ENCODE measurements around the gene CUL3. TPM values are rescaled to one million over a fixed set of nuclear protein-coding genes. Genes with fewer than 3 reads are reported as not detected.
"Not testable (repeated sequence)": the region's sequence is repeated elsewhere in the genome, so short reads cannot be mapped to it uniquely, and the experiment has no call there.

Gene CUL3
- total RNA-seq, 1 donor from 2014 or later, result 65.3 TPM

GRCh38 chr2:224532441-224532840, 52.7 kb downstream of the CUL3 start:
- no peak overlapping the region for H3K27ac ChIP-seq
- DNase-seq (ENCODE audit: extremely low spot score in 2 of 2), result no peak
- H3K9me3 ChIP-seq, result no peaks in the 10 kb centered on the region
- H3K4me3 ChIP-seq, result no peak overlapping the region
- intact Hi-C loops (cut with DNase I), result no loop called here
- peaks cover 36% of the 10 kb centered on the region for H3K4me1 ChIP-seq
- no peaks in the 10 kb centered on the region for H3K27me3 ChIP-seq
- no peaks in the 10 kb centered on the region for H3K36me3 ChIP-seq
- TF ChIP-seq POLR2A (IDR thresholded peaks at IDR 0.05), result no peak
- TF ChIP-seq, protein P1, sequence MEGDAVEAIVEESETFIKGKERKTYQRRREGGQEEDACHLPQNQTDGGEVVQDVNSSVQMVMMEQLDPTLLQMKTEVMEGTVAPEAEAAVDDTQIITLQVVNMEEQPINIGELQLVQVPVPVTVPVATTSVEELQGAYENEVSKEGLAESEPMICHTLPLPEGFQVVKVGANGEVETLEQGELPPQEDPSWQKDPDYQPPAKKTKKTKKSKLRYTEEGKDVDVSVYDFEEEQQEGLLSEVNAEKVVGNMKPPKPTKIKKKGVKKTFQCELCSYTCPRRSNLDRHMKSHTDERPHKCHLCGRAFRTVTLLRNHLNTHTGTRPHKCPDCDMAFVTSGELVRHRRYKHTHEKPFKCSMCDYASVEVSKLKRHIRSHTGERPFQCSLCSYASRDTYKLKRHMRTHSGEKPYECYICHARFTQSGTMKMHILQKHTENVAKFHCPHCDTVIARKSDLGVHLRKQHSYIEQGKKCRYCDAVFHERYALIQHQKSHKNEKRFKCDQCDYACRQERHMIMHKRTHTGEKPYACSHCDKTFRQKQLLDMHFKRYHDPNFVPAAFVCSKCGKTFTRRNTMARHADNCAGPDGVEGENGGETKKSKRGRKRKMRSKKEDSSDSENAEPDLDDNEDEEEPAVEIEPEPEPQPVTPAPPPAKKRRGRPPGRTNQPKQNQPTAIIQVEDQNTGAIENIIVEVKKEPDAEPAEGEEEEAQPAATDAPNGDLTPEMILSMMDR (IDR thresholded peaks at IDR 0.05), result no peak
- no peak for TF ChIP-seq POLR2AphosphoS5 (IDR thresholded peaks at IDR 0.05; ENCODE audit: insufficient read depth in 1 of 2, low read depth in 1 of 2)

GRCh38 chr2:224528171-224528570, 57.0 kb downstream of the CUL3 start:
- no peaks in the 10 kb centered on the region for H3K9me3 ChIP-seq
- no peak overlapping the region for H3K27ac ChIP-seq
- TF ChIP-seq, protein P1 (IDR thresholded peaks at IDR 0.05), result no peak
- TF ChIP-seq POLR2AphosphoS5 (IDR thresholded peaks at IDR 0.05; ENCODE audit: insufficient read depth in 1 of 2, low read depth in 1 of 2) (no peak), POLR2A (IDR thresholded peaks at IDR 0.05) (no peak)
- no peak for DNase-seq (ENCODE audit: extremely low spot score in 2 of 2)
- intact Hi-C loops (cut with DNase I), result no loop called here
- H3K4me1 ChIP-seq, result peaks cover 56% of the 10 kb centered on the region
- no peak overlapping the region for H3K4me3 ChIP-seq
- H3K27me3 ChIP-seq, result no peaks in the 10 kb centered on the region
- H3K36me3 ChIP-seq, result no peaks in the 10 kb centered on the region

GRCh38 chr2:224525774-224526173, 59.4 kb downstream of the CUL3 start:
- no peaks in the 10 kb centered on the region for H3K27me3 ChIP-seq
- peaks cover 69% of the 10 kb centered on the region for H3K4me1 ChIP-seq
- no peak for DNase-seq (ENCODE audit: extremely low spot score in 2 of 2)

GRCh38 chr2:224524657-224525056, 60.5 kb downstream of the CUL3 start:
- Histone ChIP-seq H3K4me3 (no peak overlapping the region), H3K27ac (no peak overlapping the region), H3K27me3 (no peaks in the 10 kb centered on the region), H3K36me3 (no peaks in the 10 kb centered on the region), H3K9me3 (no peaks in the 10 kb centered on the region), H3K4me1 (peaks cover 73% of the 10 kb centered on the region)
- intact Hi-C loops (cut with DNase I), result no loop called here
- no peak for DNase-seq (ENCODE audit: extremely low spot score in 2 of 2)
- TF ChIP-seq, protein P1 (IDR thresholded peaks at IDR 0.05), result no peak
- no peak for TF ChIP-seq POLR2A (IDR thresholded peaks at IDR 0.05)
- no peak for TF ChIP-seq POLR2AphosphoS5 (IDR thresholded peaks at IDR 0.05; ENCODE audit: insufficient read depth in 1 of 2, low read depth in 1 of 2)

More at GRCh38 chr2:224525774-224526173, 59.4 kb downstream of the CUL3 start:
- no peak overlapping the region for H3K4me3 ChIP-seq
- H3K27ac ChIP-seq, result no peak overlapping the region
- no peaks in the 10 kb centered on the region for H3K36me3 ChIP-seq
- no peaks in the 10 kb centered on the region for H3K9me3 ChIP-seq
- TF ChIP-seq, protein P1 (IDR thresholded peaks at IDR 0.05), result no peak
- TF ChIP-seq POLR2A (IDR thresholded peaks at IDR 0.05) (no peak), POLR2AphosphoS5 (IDR thresholded peaks at IDR 0.05; ENCODE audit: insufficient read depth in 1 of 2, low read depth in 1 of 2) (no peak)
- intact Hi-C loops (cut with DNase I), result no loop called here

DNA sequence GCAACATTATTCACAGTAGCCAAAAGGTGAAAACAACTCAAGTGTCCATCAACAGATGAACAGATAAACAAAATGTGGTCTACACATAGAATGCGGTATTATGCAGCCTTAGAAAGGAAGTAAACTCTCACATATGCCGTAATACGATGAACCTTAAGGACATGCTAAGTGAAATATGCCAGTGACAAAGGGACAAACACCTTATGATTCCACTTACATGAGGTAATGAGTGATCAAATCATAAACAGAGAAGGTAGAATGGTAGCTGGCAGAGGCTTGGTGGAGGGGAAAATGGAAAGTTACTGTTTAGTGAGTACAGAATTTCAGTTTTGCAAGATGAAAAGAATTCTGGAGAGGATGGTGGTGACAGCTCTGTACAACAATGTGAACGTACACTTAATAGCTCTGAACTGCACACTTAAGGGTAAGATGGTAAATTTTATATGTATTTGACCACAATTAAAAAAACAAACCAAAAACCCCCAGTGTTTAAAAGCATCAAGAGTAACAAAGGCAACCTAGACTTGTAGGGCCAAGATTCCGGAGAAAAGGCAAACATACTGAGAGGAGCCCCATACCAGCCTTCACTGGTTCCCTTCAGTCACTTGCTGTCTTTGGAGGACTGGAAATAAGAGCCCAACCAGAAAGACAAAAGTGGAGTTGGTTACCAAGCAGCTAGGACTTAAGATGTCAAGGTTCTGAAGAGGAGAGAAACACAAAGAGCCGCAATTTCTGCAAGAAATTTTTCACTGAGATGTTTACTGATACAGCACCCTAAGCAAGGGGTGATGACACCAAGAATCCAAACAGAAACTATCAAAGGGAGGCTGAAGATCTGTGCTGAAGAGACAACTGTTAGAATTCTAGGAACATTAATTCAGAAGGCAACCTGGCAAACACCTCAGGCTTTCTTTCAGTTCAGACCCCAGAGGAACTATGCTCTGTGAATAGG, 61.3 kb downstream of the CUL3 start:
- H3K4me1 ChIP-seq, result peaks cover 77% of the 10 kb centered on the region
- no peak overlapping the region for H3K4me3 ChIP-seq
- no peaks in the 10 kb centered on the region for H3K27me3 ChIP-seq
- H3K9me3 ChIP-seq, result no peaks in the 10 kb centered on the region
- DNase-seq (ENCODE audit: extremely low spot score in 2 of 2), result no peak
- TF ChIP-seq, protein P1 (IDR thresholded peaks at IDR 0.05), result no peak
- TF ChIP-seq POLR2A (IDR thresholded peaks at IDR 0.05) (no peak), POLR2AphosphoS5 (IDR thresholded peaks at IDR 0.05; ENCODE audit: insufficient read depth in 1 of 2, low read depth in 1 of 2) (no peak)
- H3K27ac ChIP-seq, result peak overlapping the region; percentile 12
- intact Hi-C loops (cut with DNase I), result no loop called here
- no peaks in the 10 kb centered on the region for H3K36me3 ChIP-seq

- H3K4me1 ChIP-seq, result peaks cover 80% of the 10 kb centered on the region
- H3K4me3 ChIP-seq; intact Hi-C loops (cut with DNase I); H3K27ac ChIP-seq; DNase-seq (ENCODE audit: extremely low spot score in 2 of 2); H3K9me3 ChIP-seq; H3K27me3 ChIP-seq; H3K36me3 ChIP-seq: not testable (repeated sequence)
These were observed 62.7 kb downstream of the CUL3 start for GRCh38 chr2:224522483-224522882.

Data from vagina (tissue), 2 donors.